GM23338 (cell line): ENCODE results near the gene ZC3H7A. TPM values are rescaled to one million over a fixed set of nuclear protein-coding genes. Genes with fewer than 3 reads are reported as not detected.

ENCODE experiments used
- ATAC-seq: fragments of 200-7000 bp; cut with Tn5 transposase; 3 replicates; pipeline ENCODE4 v1.9.1; 2020
- DNase-seq: peaks from one replicate; pipeline ENCODE4 v3.0.0-alpha.2; 2015; ENCODE audit warnings: low spot score
- H2AFZ ChIP-seq: fragments of 200-600 bp; sonication (generic); 2 replicates; pipeline ENCODE4 v1.8.0; 2016; ENCODE audit warnings: antibody characterized with exemption, mild to moderate bottlenecking, moderate library complexity
- H3F3A ChIP-seq: fragments of 200-600 bp; sonication (generic); replicated peaks from 2 replicates; pipeline ENCODE4 v1.8.0; 2017; ENCODE audit warnings: antibody characterized with exemption, mixed run types, low read depth
- H3K27ac ChIP-seq: fragments of 200-600 bp; sonication (generic); 2 replicates; pipeline ENCODE4 v1.6.1; 2016; ENCODE audit warnings: low read depth
- H3K27me3 ChIP-seq: fragments of 200-600 bp; sonication (generic); 2 replicates; pipeline ENCODE4 v1.8.0; 2016; ENCODE audit warnings: mild to moderate bottlenecking, mixed run types, moderate library complexity; ENCODE audit not compliant: insufficient read depth
- H3K36me3 ChIP-seq: fragments of 200-600 bp; sonication (generic); 2 replicates; pipeline ENCODE4 v1.8.0; 2016; ENCODE audit warnings: mild to moderate bottlenecking; ENCODE audit not compliant: insufficient read depth
- H3K4me1 ChIP-seq: fragments of 200-600 bp; sonication (generic); 2 replicates; pipeline ENCODE4 v1.8.0; 2016; ENCODE audit warnings: mild to moderate bottlenecking, moderate library complexity; ENCODE audit not compliant: insufficient read depth
- H3K4me2 ChIP-seq: fragments of 200-600 bp; sonication (generic); 2 replicates; pipeline ENCODE4 v1.7.1; 2017; ENCODE audit warnings: mixed run types
- H3K4me3 ChIP-seq: fragments of 200-600 bp; sonication (generic); 2 replicates; pipeline ENCODE4 v1.6.1; 2016; ENCODE audit warnings: mixed run types
- H3K79me2 ChIP-seq: fragments of 200-600 bp; sonication (generic); replicated peaks from 2 replicates; pipeline ENCODE4 v1.8.0; 2017; ENCODE audit warnings: mild to moderate bottlenecking; ENCODE audit not compliant: insufficient read depth
- H3K9me2 ChIP-seq: fragments of 200-600 bp; sonication (generic); 2 replicates; pipeline ENCODE4 v1.8.0; 2017; ENCODE audit not compliant: insufficient read depth
- H4K20me1 ChIP-seq: fragments of 200-600 bp; sonication (generic); replicated peaks from 2 replicates; pipeline ENCODE4 v1.8.0; 2017; ENCODE audit warnings: mild to moderate bottlenecking; ENCODE audit not compliant: insufficient read depth
- H3K27ac Mint-ChIP-seq: 2 replicates; pipeline ENCODE4 v1.8.0; 2020; ENCODE audit warnings: inconsistent platforms, mild to moderate bottlenecking, moderate library complexity, mixed read lengths
- H3K27me3 Mint-ChIP-seq: 3 replicates; pipeline ENCODE4 v1.8.0; 2022; ENCODE audit warnings: low read depth, mild to moderate bottlenecking, moderate library complexity, mixed read lengths, inconsistent platforms; ENCODE audit not compliant: insufficient read depth, poor library complexity
- H3K36me3 Mint-ChIP-seq: 3 replicates; pipeline ENCODE4 v1.8.0; 2021; ENCODE audit warnings: low read depth, mild to moderate bottlenecking, inconsistent platforms, moderate library complexity, mixed read lengths
- H3K4me1 Mint-ChIP-seq: 3 replicates; pipeline ENCODE4 v1.8.0; 2020; ENCODE audit warnings: mild to moderate bottlenecking, inconsistent platforms, mixed read lengths
- H3K4me3 Mint-ChIP-seq: 3 replicates; pipeline ENCODE4 v1.8.0; 2021; ENCODE audit warnings: moderate library complexity, mild to moderate bottlenecking, inconsistent platforms, mixed read lengths
- H3K9me3 Mint-ChIP-seq: 3 replicates; pipeline ENCODE4 v1.8.0; 2020; ENCODE audit warnings: moderate library complexity, mild to moderate bottlenecking, inconsistent platforms, mixed read lengths
- CREB1 ChIP-seq: fragments of 250-450 bp; sonication (Bioruptor Pico); IDR thresholded peaks from 2 replicates; pipeline ENCODE4 v1.5.0; 2020; ENCODE audit warnings: low read depth, mild to moderate bottlenecking, moderate library complexity
- EZH2 ChIP-seq: fragments of 200-600 bp; sonication (generic); IDR thresholded peaks from one replicate; pipeline ENCODE4 v1.8.0; 2017; ENCODE audit warnings: antibody characterized with exemption, mild to moderate bottlenecking, low read depth; ENCODE audit not compliant: unreplicated experiment
- JUNB ChIP-seq: IDR thresholded peaks from one replicate; pipeline ENCODE4 v1.6.1; 2016; ENCODE audit warnings: antibody characterized with exemption; ENCODE audit not compliant: unreplicated experiment
- NANOG ChIP-seq: IDR thresholded peaks from 2 replicates; pipeline ENCODE4 v1.6.1; 2016; ENCODE audit warnings: antibody characterized with exemption, borderline replicate concordance
- STAT1 ChIP-seq: IDR thresholded peaks from one replicate; pipeline ENCODE4 v1.6.1; 2016; ENCODE audit warnings: antibody characterized with exemption; ENCODE audit not compliant: unreplicated experiment
- ZNF114 ChIP-seq: fragments of 250-450 bp; sonication (Bioruptor Pico); IDR thresholded peaks from 2 replicates; pipeline ENCODE4 v1.5.0; 2020; ENCODE audit warnings: mild to moderate bottlenecking, moderate library complexity
- ZNF331 ChIP-seq: fragments of 250-450 bp; sonication (Bioruptor Pico); IDR thresholded peaks from 2 replicates; pipeline ENCODE4 v1.5.0; 2020; ENCODE audit warnings: low read depth, mild to moderate bottlenecking, moderate library complexity
- polyA plus RNA-seq: library from polyadenylated mRNA; unstranded; fragments of >200 nt; fragmentation: Nextera tagmentation; extraction: Ambion mirVana; gene quantifications from 2 replicates; pipeline ENCODE4 v1.2.1, GENCODE V29; 2016
- total RNA-seq: library from RNA; depleted of rRNA; stranded (reverse); fragments of >200 nt; shearing (Covaris generic); gene quantifications from 2 replicates; pipeline ENCODE4 v1.2.3, GENCODE V29; 2014
- TF ChIP-seq, protein P1 (sequence below): IDR thresholded peaks from 2 replicates; pipeline ENCODE4 v1.6.1; 2016; ENCODE audit warnings: antibody characterized with exemption
- TF ChIP-seq, protein P2 (sequence below), 2 experiments: fragments of 200-600 bp in 1 of 2; sonication (generic) in 1 of 2; conservative IDR thresholded peaks; 2 replicates each; pipeline versions ENCODE4 v1.5.1 to v1.6.1; 2016 to 2017; ENCODE audit warnings: antibody characterized with exemption in 2 of 2, low read depth in 2 of 2, mild to moderate bottlenecking in 2 of 2, moderate library complexity in 1 of 2
- TF ChIP-seq, protein P3 (sequence below): IDR thresholded peaks from one replicate; pipeline ENCODE4 v1.6.1; 2018; ENCODE audit warnings: antibody characterized with exemption; ENCODE audit not compliant: unreplicated experiment

The ZC3H7A gene
- total and polyA plus RNA-seq, 2 experiments from 2014 or later = 32.7 to 42.2 TPM

DNA sequence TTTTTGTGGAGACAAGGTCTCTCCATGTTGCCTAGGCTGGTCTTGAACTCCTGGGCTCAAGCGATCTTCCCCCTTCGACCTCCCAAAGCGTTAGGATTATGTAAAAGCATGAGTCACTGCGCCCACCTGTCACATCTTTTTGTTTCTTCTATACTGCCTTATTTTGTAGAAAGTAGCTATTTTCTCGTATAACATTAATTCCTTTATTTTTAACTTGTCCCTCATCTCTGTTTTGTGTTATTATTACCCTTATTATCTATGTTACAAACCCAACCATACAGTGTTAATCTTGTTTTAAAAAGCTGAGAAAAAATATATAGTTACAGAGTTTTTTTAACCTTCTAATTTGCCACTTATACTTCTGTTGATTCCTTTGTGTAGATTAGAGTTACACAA lies 53.0 kb downstream of the ZC3H7A start:
- Histone ChIP-seq H3F3A (peaks cover 11% of the 10 kb centered on the region; the same call in 1 of the 2 replicates), H3K9me2 (no peaks in the 10 kb centered on the region), H3K4me2 (no peak overlapping the region), H3K27ac (no peak overlapping the region), H2AFZ (no peak overlapping the region), H3K4me1 (peaks cover 9% of the 10 kb centered on the region; the same call in 1 of the 2 replicates), H4K20me1 (peaks cover 20% of the 10 kb centered on the region), H3K27me3 (no peaks in the 10 kb centered on the region), H3K36me3 (no peaks in the 10 kb centered on the region), H3K4me3 (no peak overlapping the region), H3K79me2 (peaks cover 27% of the 10 kb centered on the region)
- H3K4me3 Mint-ChIP-seq = peak overlapping the region; percentile 86; the same call in 2 of the 3 replicates
- ATAC-seq = no peak
- H3K36me3 Mint-ChIP-seq = peaks cover 1% of the 10 kb centered on the region; the same call in 2 of the 3 replicates
- H3K27ac Mint-ChIP-seq = no peak overlapping the region
- no peaks in the 10 kb centered on the region for H3K9me3 Mint-ChIP-seq
- H3K27me3 Mint-ChIP-seq = peaks cover 17% of the 10 kb centered on the region
- TF ChIP-seq STAT1 (no peak), CREB1 (CRISPR knock-in tag) (no peak), JUNB (no peak), ZNF331 (CRISPR knock-in tag) (no peak), EZH2 (no peak)
- TF ChIP-seq, protein P1, sequence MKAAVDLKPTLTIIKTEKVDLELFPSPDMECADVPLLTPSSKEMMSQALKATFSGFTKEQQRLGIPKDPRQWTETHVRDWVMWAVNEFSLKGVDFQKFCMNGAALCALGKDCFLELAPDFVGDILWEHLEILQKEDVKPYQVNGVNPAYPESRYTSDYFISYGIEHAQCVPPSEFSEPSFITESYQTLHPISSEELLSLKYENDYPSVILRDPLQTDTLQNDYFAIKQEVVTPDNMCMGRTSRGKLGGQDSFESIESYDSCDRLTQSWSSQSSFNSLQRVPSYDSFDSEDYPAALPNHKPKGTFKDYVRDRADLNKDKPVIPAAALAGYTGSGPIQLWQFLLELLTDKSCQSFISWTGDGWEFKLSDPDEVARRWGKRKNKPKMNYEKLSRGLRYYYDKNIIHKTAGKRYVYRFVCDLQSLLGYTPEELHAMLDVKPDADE = no peak
- TF ChIP-seq, protein P2, sequence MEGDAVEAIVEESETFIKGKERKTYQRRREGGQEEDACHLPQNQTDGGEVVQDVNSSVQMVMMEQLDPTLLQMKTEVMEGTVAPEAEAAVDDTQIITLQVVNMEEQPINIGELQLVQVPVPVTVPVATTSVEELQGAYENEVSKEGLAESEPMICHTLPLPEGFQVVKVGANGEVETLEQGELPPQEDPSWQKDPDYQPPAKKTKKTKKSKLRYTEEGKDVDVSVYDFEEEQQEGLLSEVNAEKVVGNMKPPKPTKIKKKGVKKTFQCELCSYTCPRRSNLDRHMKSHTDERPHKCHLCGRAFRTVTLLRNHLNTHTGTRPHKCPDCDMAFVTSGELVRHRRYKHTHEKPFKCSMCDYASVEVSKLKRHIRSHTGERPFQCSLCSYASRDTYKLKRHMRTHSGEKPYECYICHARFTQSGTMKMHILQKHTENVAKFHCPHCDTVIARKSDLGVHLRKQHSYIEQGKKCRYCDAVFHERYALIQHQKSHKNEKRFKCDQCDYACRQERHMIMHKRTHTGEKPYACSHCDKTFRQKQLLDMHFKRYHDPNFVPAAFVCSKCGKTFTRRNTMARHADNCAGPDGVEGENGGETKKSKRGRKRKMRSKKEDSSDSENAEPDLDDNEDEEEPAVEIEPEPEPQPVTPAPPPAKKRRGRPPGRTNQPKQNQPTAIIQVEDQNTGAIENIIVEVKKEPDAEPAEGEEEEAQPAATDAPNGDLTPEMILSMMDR (conservative IDR thresholded peaks at IDR 0.05; ENCODE audit: low read depth in 2 of 2) = no peak
- peaks cover 22% of the 10 kb centered on the region for H3K4me1 Mint-ChIP-seq
- no peak for DNase-seq

DNA sequence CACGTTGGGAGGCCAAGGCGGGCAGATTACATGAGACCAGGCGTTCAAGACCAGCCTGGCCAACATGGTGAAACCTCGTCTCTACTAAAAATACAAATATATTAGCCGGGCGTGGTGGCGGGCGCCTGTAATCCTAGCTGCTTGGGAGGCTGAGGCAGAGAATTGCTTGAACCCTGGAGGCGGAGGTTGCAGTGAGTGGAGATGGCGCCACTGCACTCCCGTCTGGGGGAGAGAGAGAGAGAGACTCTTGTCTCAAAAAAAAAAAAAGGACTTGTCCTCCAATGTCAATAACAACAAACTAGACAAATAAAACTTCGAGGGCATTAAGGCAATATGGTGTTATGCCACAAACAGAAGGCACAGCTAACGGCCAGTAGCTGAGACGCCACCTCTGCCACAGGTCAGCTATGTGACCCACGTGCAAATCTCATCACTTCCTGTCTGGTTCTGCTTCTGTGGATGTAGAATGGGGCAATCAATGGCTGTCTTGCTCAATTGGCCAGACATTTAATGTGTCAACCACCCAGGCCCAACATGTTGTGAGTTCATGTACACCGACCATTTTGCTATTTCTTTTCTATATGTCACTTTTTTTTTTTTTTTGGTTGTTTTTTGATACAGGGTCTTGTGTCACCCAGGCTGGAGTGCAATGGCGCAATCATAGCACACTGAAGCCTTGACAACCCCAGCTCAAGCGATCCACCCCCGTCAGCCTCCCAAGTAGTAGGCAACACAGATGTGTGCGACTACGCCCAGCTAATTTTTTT lies 53.6 kb downstream of the ZC3H7A start:
- H3F3A ChIP-seq = peaks cover 11% of the 10 kb centered on the region; the same call in 1 of the 2 replicates
- peak overlapping the region; percentile 86 for H3K4me3 Mint-ChIP-seq
- H3K4me3 ChIP-seq = peak overlapping the region; percentile 87
- peak overlapping the region; percentile 42 for H3K27ac ChIP-seq
- peak overlapping the region; percentile 98 for H3K4me2 ChIP-seq
- H3K9me3 Mint-ChIP-seq = no peaks in the 10 kb centered on the region
- peaks cover 22% of the 10 kb centered on the region for H3K4me1 Mint-ChIP-seq
- DNase-seq (no peak), ATAC-seq (no peak)
- H3K9me2 ChIP-seq = no peaks in the 10 kb centered on the region
- H3K4me1 ChIP-seq = peaks cover 9% of the 10 kb centered on the region; the same call in 1 of the 2 replicates
- peaks cover 26% of the 10 kb centered on the region for H4K20me1 ChIP-seq
- H3K27me3 ChIP-seq = no peaks in the 10 kb centered on the region
- H3K27me3 Mint-ChIP-seq = peaks cover 16% of the 10 kb centered on the region
- peaks cover 33% of the 10 kb centered on the region for H3K79me2 ChIP-seq
- no peaks in the 10 kb centered on the region for H3K36me3 ChIP-seq
- no peaks in the 10 kb centered on the region; the same call in 2 of the 3 replicates for H3K36me3 Mint-ChIP-seq
- H3K27ac Mint-ChIP-seq = peak overlapping the region; percentile 95; the same call in 1 of the 2 replicates
- peak overlapping the region; percentile 99 for H2AFZ ChIP-seq
- TF ChIP-seq NANOG (no peak), EZH2 (no peak), ZNF114 (CRISPR knock-in tag) (no peak)
- TF ChIP-seq, protein P3, sequence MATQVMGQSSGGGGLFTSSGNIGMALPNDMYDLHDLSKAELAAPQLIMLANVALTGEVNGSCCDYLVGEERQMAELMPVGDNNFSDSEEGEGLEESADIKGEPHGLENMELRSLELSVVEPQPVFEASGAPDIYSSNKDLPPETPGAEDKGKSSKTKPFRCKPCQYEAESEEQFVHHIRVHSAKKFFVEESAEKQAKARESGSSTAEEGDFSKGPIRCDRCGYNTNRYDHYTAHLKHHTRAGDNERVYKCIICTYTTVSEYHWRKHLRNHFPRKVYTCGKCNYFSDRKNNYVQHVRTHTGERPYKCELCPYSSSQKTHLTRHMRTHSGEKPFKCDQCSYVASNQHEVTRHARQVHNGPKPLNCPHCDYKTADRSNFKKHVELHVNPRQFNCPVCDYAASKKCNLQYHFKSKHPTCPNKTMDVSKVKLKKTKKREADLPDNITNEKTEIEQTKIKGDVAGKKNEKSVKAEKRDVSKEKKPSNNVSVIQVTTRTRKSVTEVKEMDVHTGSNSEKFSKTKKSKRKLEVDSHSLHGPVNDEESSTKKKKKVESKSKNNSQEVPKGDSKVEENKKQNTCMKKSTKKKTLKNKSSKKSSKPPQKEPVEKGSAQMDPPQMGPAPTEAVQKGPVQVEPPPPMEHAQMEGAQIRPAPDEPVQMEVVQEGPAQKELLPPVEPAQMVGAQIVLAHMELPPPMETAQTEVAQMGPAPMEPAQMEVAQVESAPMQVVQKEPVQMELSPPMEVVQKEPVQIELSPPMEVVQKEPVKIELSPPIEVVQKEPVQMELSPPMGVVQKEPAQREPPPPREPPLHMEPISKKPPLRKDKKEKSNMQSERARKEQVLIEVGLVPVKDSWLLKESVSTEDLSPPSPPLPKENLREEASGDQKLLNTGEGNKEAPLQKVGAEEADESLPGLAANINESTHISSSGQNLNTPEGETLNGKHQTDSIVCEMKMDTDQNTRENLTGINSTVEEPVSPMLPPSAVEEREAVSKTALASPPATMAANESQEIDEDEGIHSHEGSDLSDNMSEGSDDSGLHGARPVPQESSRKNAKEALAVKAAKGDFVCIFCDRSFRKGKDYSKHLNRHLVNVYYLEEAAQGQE = no peak
